ENCODE results near the gene CAMK2A. TPM values are rescaled to one million over a fixed set of nuclear protein-coding genes. Genes with fewer than 3 reads are reported as not detected.

The CAMK2A gene
- total RNA-seq, 4 donors from 2014 or later: 0.32 to 0.82 TPM; not detected in 2

DNA sequence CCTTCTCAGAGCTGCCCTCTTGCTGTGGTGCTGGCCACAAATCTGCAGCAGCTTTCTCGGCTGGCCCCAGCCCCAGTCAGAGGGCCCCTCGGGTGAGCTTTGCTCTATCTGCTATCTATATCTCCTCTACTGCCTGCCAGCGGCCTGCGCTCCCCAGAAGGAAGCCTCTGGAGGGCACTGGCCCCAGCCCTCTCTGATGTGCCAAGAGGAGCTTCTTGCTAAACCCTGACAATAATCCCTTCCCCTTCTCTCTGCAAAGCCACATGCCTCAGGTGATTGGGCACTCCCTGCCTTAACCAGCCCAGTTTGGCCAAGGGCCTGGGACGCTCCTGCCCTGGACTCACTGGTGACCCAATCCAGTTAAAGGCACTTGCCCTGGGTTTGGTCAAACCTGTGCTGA is 42.7 kb downstream of the CAMK2A start:
- in situ Hi-C loops (cut with MboI; ENCODE audit: low pct_ligation_motif_present in 1 of 4, low pct_unique_long_range_greater_than_20kb in 1 of 4, low sequenced_read_pairs in 3 of 4): no loop called here
- Histone ChIP-seq H3K9me3 (no peaks in the 10 kb centered on the region), H3K27me3 (no peaks in the 10 kb centered on the region), H3K36me3 (no peaks in the 10 kb centered on the region), H3K4me1 (peaks cover 0 to 4% (median 0%) of the 10 kb centered on the region in 4 donors), H3K4me3 (no peak overlapping the region), H3K27ac (no peak overlapping the region)
- DNase-seq: no peak
- intact Hi-C loops (cut with DNase I; ENCODE audit: low total_unique reads): no loop called here
- no peak for TF ChIP-seq POLR2A (IDR thresholded peaks at IDR 0.05)
- no peak for TF ChIP-seq POLR2AphosphoS5 (IDR thresholded peaks at IDR 0.05)
- TF ChIP-seq, protein P1, sequence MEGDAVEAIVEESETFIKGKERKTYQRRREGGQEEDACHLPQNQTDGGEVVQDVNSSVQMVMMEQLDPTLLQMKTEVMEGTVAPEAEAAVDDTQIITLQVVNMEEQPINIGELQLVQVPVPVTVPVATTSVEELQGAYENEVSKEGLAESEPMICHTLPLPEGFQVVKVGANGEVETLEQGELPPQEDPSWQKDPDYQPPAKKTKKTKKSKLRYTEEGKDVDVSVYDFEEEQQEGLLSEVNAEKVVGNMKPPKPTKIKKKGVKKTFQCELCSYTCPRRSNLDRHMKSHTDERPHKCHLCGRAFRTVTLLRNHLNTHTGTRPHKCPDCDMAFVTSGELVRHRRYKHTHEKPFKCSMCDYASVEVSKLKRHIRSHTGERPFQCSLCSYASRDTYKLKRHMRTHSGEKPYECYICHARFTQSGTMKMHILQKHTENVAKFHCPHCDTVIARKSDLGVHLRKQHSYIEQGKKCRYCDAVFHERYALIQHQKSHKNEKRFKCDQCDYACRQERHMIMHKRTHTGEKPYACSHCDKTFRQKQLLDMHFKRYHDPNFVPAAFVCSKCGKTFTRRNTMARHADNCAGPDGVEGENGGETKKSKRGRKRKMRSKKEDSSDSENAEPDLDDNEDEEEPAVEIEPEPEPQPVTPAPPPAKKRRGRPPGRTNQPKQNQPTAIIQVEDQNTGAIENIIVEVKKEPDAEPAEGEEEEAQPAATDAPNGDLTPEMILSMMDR (IDR thresholded peaks at IDR 0.05): no peak
- no peak for TF ChIP-seq EP300 (IDR thresholded peaks at IDR 0.05; ENCODE audit: low read depth)
- 85 to 87% methylated on average over 4 to 5 of the region's 5 CpGs for WGBS, 2 donors (ENCODE audit: low coverage in 1 of 2)

DNA sequence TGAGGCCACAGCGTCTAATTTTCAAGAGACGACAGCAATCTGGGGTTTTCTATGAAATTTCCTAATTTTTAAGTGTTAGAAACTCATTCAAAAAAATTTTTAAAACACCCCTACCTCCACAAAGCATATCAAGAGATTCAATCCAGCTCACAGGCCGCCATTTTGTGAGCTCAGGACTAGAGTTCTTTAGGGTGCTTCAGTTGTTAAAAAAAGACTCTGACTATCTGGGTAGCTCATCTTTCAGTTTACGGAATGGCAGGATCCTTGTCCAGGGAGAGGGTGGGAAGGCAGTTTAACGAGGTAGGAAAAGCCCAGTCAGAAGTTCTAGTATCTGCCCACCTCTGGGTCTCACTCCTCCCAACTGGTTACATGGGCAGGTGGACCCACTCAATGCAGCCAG is 43.1 kb downstream of the CAMK2A start:
- in situ Hi-C loops (cut with MboI; ENCODE audit: low pct_ligation_motif_present in 1 of 4, low pct_unique_long_range_greater_than_20kb in 1 of 4, low sequenced_read_pairs in 3 of 4) (no loop called here), intact Hi-C loops (cut with DNase I; ENCODE audit: low total_unique reads) (no loop called here)
- H3K36me3 ChIP-seq: no peaks in the 10 kb centered on the region

DNA sequence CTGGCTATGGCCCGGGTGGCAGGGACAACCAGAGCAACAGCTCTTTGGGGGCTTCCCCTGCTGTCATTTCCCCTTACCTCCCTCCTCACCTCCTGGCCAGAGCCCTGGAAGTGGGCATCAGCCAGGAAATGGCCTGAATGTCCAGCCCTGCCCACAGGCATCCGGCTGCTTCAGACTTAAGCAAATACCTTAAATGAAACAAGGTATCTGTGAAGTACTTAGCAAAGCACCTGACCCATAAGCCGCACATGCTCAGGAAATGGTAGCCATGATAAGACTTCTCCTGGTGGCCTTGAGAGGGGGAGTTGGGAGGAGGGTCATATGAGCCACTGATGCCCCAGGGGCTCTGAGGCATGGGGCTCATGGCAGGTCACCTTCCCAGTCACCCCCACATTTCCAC is 43.8 kb downstream of the CAMK2A start:
- peaks cover 0 to 4% (median 0%) of the 10 kb centered on the region in 4 donors for H3K4me1 ChIP-seq
- H3K9me3 ChIP-seq: no peaks in the 10 kb centered on the region
- TF ChIP-seq EP300 (IDR thresholded peaks at IDR 0.05; ENCODE audit: low read depth) (no peak), POLR2A (IDR thresholded peaks at IDR 0.05) (no peak), POLR2AphosphoS5 (IDR thresholded peaks at IDR 0.05) (no peak)
- TF ChIP-seq, protein P1 (IDR thresholded peaks at IDR 0.05): no peak
- no peaks in the 10 kb centered on the region for H3K27me3 ChIP-seq
- WGBS, 2 donors (ENCODE audit: low coverage in 1 of 2): 83% methylated on average over 3 of the region's 3 CpGs; no CpG with 5 or more reads in 1 of the 2 donors
- DNase-seq: no peak
- intact Hi-C loops (cut with DNase I; ENCODE audit: low total_unique reads) (no loop called here), in situ Hi-C loops (cut with MboI; ENCODE audit: low pct_ligation_motif_present in 1 of 4, low pct_unique_long_range_greater_than_20kb in 1 of 4, low sequenced_read_pairs in 3 of 4) (no loop called here)
- H3K36me3 ChIP-seq: no peaks in the 10 kb centered on the region
- no peak overlapping the region for H3K4me3 ChIP-seq
- H3K27ac ChIP-seq: no peak overlapping the region

More for the DNA sequence above, 43.1 kb downstream of the CAMK2A start:
- DNase-seq: no peak
- Histone ChIP-seq H3K27me3 (no peaks in the 10 kb centered on the region), H3K4me1 (peaks cover 0 to 4% (median 0%) of the 10 kb centered on the region in 4 donors), H3K9me3 (no peaks in the 10 kb centered on the region), H3K4me3 (no peak overlapping the region), H3K27ac (no peak overlapping the region)
- WGBS, 2 donors (ENCODE audit: low coverage in 1 of 2): 91 to 100% methylated on average over 2 to 5 of the region's 5 CpGs
- TF ChIP-seq EP300 (IDR thresholded peaks at IDR 0.05; ENCODE audit: low read depth) (no peak), POLR2AphosphoS5 (IDR thresholded peaks at IDR 0.05) (no peak), POLR2A (IDR thresholded peaks at IDR 0.05) (no peak)
- TF ChIP-seq, protein P1 (IDR thresholded peaks at IDR 0.05): no peak

DNA sequence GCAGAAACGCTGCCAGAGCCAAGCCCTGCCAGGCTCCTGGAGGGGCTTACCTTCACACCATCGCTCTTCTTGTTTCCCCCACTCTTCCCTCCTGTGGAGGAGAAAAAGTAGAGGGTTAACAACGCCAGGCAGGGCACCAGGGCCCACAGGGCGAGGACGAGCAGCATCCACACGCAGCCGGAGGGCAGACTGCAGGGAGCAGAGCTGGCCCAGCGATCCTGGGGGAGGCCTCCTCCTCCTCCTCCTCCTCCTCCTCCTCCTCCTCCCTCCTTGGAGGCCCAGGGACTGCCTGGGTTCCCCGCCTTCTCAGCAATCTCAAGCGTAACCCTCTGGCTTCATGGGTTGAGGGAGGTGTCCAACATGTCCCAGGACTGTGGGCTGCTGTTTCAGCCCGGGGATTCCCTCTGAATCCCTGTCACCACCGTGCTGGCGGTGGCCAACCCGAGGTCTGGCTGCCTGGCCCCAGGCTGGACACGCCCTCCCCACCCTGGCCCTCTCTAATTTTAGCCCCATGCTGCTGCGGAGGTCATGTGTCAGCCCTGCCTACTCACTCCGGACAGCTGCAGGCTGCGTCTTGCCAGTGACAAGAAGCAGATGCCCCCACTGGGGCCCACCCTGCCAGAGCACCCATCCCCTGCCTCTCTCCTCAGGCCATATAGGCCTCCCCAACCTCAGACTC is 44.3 kb downstream of the CAMK2A start:
- no peak for DNase-seq
- TF ChIP-seq, protein P1 (IDR thresholded peaks at IDR 0.05): no peak
- TF ChIP-seq EP300 (IDR thresholded peaks at IDR 0.05; ENCODE audit: low read depth) (no peak), POLR2A (IDR thresholded peaks at IDR 0.05) (no peak), POLR2AphosphoS5 (IDR thresholded peaks at IDR 0.05) (no peak)
- intact Hi-C loops (cut with DNase I; ENCODE audit: low total_unique reads): no loop called here
- WGBS, 2 donors (ENCODE audit: low coverage in 1 of 2): 67% methylated on average over 16 of the region's 18 CpGs; no CpG with 5 or more reads in 1 of the 2 donors
- H3K9me3 ChIP-seq: no peaks in the 10 kb centered on the region
- no peak overlapping the region for H3K4me3 ChIP-seq
- in situ Hi-C loops (cut with MboI; ENCODE audit: low pct_ligation_motif_present in 1 of 4, low pct_unique_long_range_greater_than_20kb in 1 of 4, low sequenced_read_pairs in 3 of 4): no loop called here
- H3K27me3 ChIP-seq: no peaks in the 10 kb centered on the region
- no peaks in the 10 kb centered on the region for H3K36me3 ChIP-seq
- peaks cover 0 to 4% (median 0%) of the 10 kb centered on the region in 4 donors for H3K4me1 ChIP-seq
- H3K27ac ChIP-seq: no peak overlapping the region

Measured in transverse colon (tissue), 4 donors.